Activated effector memory CD4-positive, alpha-beta T cell treated with Interleukin-2 at 50 U/mL for 16 hours (primary cell): Measurements from ENCODE around the gene TMEM59L.
"Not testable (repeated sequence)": the region's sequence is repeated elsewhere in the genome, so short reads cannot be mapped to it uniquely, and the experiment has no call there.

ENCODE experiments used
- DNase-seq: peaks from one replicate; pipeline ENCODE4 v3.0.0-alpha.2; 2020

The TMEM59L gene

GRCh38 chr19:18594096-18594823 is 18.4 kb upstream of the TMEM59L start:
- DNase-seq: peak; percentile 57

DNA sequence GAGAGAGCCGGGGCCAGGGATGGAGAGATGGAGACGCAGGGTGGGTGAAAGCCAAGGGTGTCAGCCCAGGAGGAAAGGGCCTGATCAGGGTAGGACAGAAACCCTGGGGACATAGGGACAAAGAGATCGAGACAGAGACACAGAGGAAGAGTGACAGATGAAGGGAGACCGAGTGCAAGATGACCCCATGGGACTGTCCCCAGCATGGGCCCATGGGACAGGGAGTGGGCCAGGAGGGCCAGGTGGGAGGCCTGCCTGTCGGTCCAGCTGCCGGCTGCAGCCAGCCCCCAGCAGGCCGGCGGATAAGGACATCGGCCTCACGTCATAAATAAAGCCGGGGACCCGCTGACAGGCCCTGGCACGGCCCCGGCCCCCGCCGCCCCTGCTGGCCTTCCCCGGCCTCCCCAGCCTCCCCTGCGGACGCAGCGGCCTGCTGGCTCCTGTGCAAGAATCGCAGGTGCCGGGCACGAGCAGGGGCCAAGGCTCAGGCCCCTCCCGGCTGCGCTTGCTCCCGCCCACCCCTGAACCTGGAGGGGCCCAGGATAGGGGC is 17.8 kb upstream of the TMEM59L start:
- DNase-seq: no peak

- no peak for DNase-seq
These were observed 17.2 kb upstream of the TMEM59L start for GRCh38 chr19:18595475-18595874.

GRCh38 chr19:18596752-18597157 is 15.9 kb upstream of the TMEM59L start:
- no peak for DNase-seq

- no peak for DNase-seq
These were observed 14.6 kb upstream of the TMEM59L start for GRCh38 chr19:18597809-18598660.

GRCh38 chr19:18599485-18599884 is 13.2 kb upstream of the TMEM59L start:
- no peak for DNase-seq

- not testable (repeated sequence) for DNase-seq
These were observed 11.8 kb upstream of the TMEM59L start for GRCh38 chr19:18600692-18601397.

- DNase-seq: no peak
These were observed 10.8 kb upstream of the TMEM59L start for GRCh38 chr19:18601875-18602274.

DNA sequence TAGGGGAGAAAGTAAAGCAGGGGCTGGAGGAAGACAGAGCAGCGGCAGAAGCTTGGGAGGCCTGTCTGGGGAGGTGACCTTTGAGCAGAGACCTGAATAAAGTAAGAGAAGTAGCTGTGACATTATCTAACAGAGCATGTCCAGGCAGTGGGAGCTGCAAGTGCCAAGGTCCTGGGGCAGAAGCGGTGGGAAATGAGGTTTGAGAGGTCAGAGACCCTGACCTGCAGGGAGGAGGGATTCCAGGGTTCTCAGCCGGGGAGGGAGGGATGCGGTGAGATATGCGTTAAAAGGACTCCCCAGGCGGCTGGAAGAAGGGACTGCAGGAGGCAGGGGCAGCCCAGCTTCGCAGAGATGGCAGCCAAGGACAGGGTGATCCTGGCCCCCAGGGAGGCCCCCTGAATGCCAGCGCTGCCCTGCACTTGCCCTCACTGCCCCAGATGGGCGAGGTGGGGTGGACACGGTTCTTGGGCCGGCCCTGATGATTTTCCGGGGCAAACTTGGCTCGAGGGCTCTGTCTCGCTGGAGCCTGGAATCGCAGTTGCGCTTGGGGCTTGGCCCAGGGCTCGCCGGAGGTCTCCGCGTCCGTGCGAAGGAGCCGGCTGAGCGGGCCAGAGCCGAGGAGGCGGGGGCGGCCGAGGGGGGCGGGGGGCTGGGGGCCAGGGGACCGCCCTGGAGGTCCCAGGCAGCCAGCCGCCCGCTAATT is 9.3 kb upstream of the TMEM59L start:
- no peak for DNase-seq

GRCh38 chr19:18603958-18604819 is 8.5 kb upstream of the TMEM59L start:
- DNase-seq: no peak

- no peak for DNase-seq
These were observed 7.9 kb upstream of the TMEM59L start for GRCh38 chr19:18604820-18605159.

DNA sequence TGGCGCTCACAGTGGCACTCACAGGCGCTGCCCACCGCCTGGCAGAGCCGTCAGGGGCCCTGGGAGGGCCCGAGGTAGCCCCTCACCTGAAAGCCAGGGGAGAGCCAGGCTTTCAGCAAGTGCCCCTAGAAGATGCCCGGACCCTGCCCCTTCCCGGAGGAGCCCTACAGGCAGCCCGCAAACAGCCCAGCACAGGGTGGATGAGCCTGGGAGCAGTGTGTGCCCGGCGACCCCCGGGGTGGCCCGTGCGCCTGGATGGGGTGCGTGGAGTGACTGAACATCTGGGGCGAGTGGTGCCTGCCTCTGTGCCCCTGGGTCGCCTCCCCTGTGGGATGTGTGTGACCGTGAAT is 7.5 kb upstream of the TMEM59L start:
- DNase-seq: no peak

DNA sequence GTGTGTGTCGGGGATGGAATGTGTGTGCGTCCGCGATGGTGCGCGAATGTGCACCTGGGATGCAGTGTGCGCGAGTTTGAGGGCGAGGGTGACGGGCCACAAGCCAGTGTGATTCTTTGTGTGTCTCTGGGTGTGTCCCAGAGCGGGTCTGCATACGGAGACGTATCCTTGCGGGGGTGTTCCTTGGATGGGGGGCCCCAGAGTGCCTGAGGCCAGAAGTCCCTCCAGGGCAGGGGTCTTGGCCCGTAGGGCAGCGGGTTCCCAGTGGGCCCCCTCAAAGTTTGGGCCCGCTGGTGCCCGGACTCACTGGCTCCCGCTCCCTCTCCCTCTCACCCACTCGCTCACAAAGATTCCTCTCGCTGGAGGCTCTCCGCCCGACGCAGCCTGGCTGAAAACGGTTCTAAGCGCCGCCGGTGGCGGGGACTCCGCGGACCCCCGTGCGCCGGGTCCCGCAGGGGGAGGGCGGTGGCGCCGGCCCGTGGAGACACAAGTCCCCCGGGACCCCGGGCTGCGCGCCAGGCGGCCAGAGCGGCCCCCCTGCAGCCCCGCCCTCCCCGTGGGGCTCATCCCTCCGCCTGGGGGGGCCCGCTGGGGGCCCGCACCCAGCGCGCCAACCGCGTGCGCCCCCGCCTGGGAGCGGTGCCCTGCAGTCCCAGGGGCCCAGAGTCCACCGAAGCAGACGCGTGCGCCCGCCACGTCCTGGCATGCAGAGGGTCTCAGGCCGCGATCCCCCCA is 7.0 kb upstream of the TMEM59L start:
- DNase-seq: no peak

- DNase-seq: no peak
These were observed 6.1 kb upstream of the TMEM59L start, which contains the start of gene CRLF1 for GRCh38 chr19:18606281-18607225. Gene CRLF1 (minus strand): TSS chr19:18606799. CDS start chr19:18606656, 143 bp downstream.

GRCh38 chr19:18607226-18608101 is 5.2 kb upstream of the TMEM59L start:
- DNase-seq: no peak

GRCh38 chr19:18608102-18608804 is 4.4 kb upstream of the TMEM59L start:
- DNase-seq: no peak

GRCh38 chr19:18608805-18609716 is 3.6 kb upstream of the TMEM59L start:
- no peak for DNase-seq
